Neural cell (in vitro differentiated cells): Measurements from ENCODE around the gene DIS3L.

Source experiments
- CTCF ChIP-seq: fragments of 450-650 bp; IDR thresholded peaks from 2 replicates; pipeline ENCODE4 v1.5.1; 2014; ENCODE audit warnings: antibody characterized with exemption, mild to moderate bottlenecking, moderate library complexity; ENCODE audit not compliant: poor library complexity, severe bottlenecking
- EP300 ChIP-seq: fragments of 450-650 bp; conservative IDR thresholded peaks from 2 replicates; pipeline ENCODE4 v1.6.1; 2014; ENCODE audit warnings: antibody characterized with exemption, mild to moderate bottlenecking, moderate library complexity; ENCODE audit not compliant: poor library complexity, severe bottlenecking
- EZH2 ChIP-seq: fragments of 200-600, 300-800 bp; shearing (Covaris generic), sonication (generic); IDR thresholded peaks from 2 replicates; pipeline ENCODE4 v1.6.1; 2014; ENCODE audit warnings: antibody characterized with exemption, low read length, borderline replicate concordance, mild to moderate bottlenecking; ENCODE audit not compliant: insufficient read depth, poor library complexity, severe bottlenecking
- MXI1 ChIP-seq: fragments of 450-650 bp; conservative IDR thresholded peaks from 2 replicates; pipeline ENCODE4 v1.6.1; 2014; ENCODE audit warnings: antibody characterized with exemption, mild to moderate bottlenecking; ENCODE audit not compliant: poor library complexity, severe bottlenecking
- REST ChIP-seq: IDR thresholded peaks from 2 replicates; pipeline ENCODE4 v1.6.1; 2012; ENCODE audit warnings: borderline replicate concordance

DNA sequence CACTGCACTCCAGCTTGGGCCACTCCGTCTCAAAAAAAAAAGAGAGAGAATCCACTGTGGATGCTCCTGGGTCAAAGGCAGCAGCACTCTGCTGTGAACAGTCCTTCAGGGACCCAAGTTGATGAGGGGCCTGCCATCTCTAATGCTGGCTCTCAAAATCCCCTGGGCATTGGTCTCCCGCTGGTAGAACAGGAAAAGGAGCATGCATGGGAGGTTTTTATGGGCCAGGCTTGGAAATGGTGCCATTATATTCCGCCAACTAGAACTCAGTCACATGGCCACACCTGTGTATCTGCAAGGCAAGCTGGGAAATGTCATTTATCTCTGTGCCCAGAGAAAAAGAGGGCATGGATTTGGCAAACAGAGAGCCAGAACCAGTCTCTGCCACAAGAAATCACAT is 3.4 kb upstream of the DIS3L start:
- TF ChIP-seq CTCF (no peak), EZH2 (no peak), REST (no peak), EP300 (no peak), MXI1 (no peak)
